Psoas muscle (tissue), 8 donors: ENCODE measurements around the gene EYA4. TPM values are rescaled to one million over a fixed set of nuclear protein-coding genes. Genes with fewer than 3 reads are reported as not detected.

Source experiments
- ATAC-seq, 4 donors: fragments of 200-7000 bp; cut with Tn5 transposase; one replicate each; pipeline ENCODE4 v1.9.1; 2020; ENCODE audit warnings: moderate library complexity in 3 of 4, mild to moderate bottlenecking in 2 of 4
- DNase-seq, 2 donors: peaks; one replicate each; pipeline ENCODE4 v3.0.0-alpha.2; 2020
- H3K27ac ChIP-seq: fragments of 200-600 bp; one replicate; pipeline ENCODE4 v1.8.0; 2022
- H3K27me3 ChIP-seq, 3 donors: fragments of 200-600 bp in 1 of 3; one replicate each; pipeline versions ENCODE4 v1.6.1 to v1.8.0; 2013 to 2022; ENCODE audit warnings: low read length in 2 of 3, mild to moderate bottlenecking in 2 of 3, moderate library complexity in 1 of 3; ENCODE audit not compliant: insufficient read depth in 3 of 3
- H3K36me3 ChIP-seq, 2 donors: fragments of 200-600 bp in 1 of 2; one replicate each; pipeline versions ENCODE4 v1.6.1 to v1.8.0; 2013 to 2022; ENCODE audit warnings: low read depth in 1 of 2, mild to moderate bottlenecking in 1 of 2, moderate library complexity in 1 of 2; ENCODE audit not compliant: insufficient read depth in 1 of 2
- H3K4me1 ChIP-seq: fragments of 200-600 bp; one replicate; pipeline ENCODE4 v1.8.0; 2022
- H3K4me3 ChIP-seq: fragments of 200-600 bp; one replicate; pipeline ENCODE4 v1.8.0; 2022; ENCODE audit warnings: mild to moderate bottlenecking
- H3K9me3 ChIP-seq: fragments of 200-600 bp; one replicate; pipeline ENCODE4 v1.8.0; 2022
- CTCF ChIP-seq: fragments of 200-600 bp; IDR thresholded peaks from one replicate; pipeline ENCODE4 v1.8.0; 2022; ENCODE audit warnings: antibody characterized with exemption
- WGBS, 3 donors: extraction: QIAGEN DNeasy Blood & Tissue Kit; methylation state at CpG; one replicate each; pipeline versions ENCODE4 v1.1.6 to v1.1.7; 2013; 5-methylcytosine and 5-hydroxymethylcytosine counted together
- intact Hi-C, 2 donors: fragments of 100-400 bp; cut with DNase I; formaldehyde crosslinking; loops; one replicate each; pipeline versions ENCODE4 v1.11.0 to v1.14.2; 2022
- polyA plus RNA-seq, 3 donors: library from polyadenylated mRNA; stranded (reverse); fragments of 200-250 nt; gene quantifications; one replicate each; pipeline ENCODE4 v1.2.3, GENCODE V29; 2013
- total RNA-seq, 4 donors: library from RNA; stranded (reverse); fragmentation: NEBNext Ultra II Directional in 2 of 4; extraction: Animal tissue kit (Norgen Biotek cat#: 25700) in 2 of 4; gene quantifications; one replicate each; pipeline versions ENCODE4 v1.2.1 to v1.2.4, GENCODE V29; 2021 to 2023
- donor health status: healthy with polysubstance abuse.
- donor health status: DM: no; HTN: no; CAD: no; lungs with moderate emphysema.
- donor health status: Bipolar disorder and iron deficiency.
- donor health status: healthy.
- donor health status: DM: yes; HTN: yes; CAD: no.
- donor health status: DM: no; HTN: no; CAD: no.
- donor health status: DM: no; HTN: no; CAD: no.
- donor health status: DM: yes; HTN: yes; CAD: no.

EYA4 gene
- total and polyA plus RNA-seq, 7 donors: 5.6 to 48.3 (median 32.8) TPM

GRCh38 chr6:133288662-133289061 lies 47.5 kb downstream of the EYA4 start:
- Histone ChIP-seq H3K9me3 (no peaks in the 10 kb centered on the region), H3K4me1 (peaks cover 54% of the 10 kb centered on the region), H3K27me3 (no peaks in the 10 kb centered on the region), H3K36me3 (no peaks in the 10 kb centered on the region), H3K27ac (no peak overlapping the region), H3K4me3 (no peak overlapping the region)
- DNase-seq (no peak), ATAC-seq (no peak)
- intact Hi-C loops: loop anchor here in 1 of 2 donors (5.0 kb wide), 1 partner anchor 41 kb away; no protein-coding TSS in a partner anchor
- WGBS, 3 donors: 14 to 48% (median 19%) methylated on average over 1 of the region's 1 CpG
- TF ChIP-seq CTCF: no peak

GRCh38 chr6:133289733-133290306 lies 48.7 kb downstream of the EYA4 start:
- Histone ChIP-seq H3K9me3 (no peaks in the 10 kb centered on the region), H3K4me3 (peak overlapping the region; percentile 20), H3K27me3 (no peaks in the 10 kb centered on the region), H3K4me1 (peaks cover 49% of the 10 kb centered on the region), H3K27ac (peak overlapping the region; percentile 65), H3K36me3 (no peaks in the 10 kb centered on the region)
- 58 to 75% (median 61%) methylated on average over 5 of the region's 5 CpGs for WGBS, 3 donors
- DNase-seq: no peak
- intact Hi-C loops: loop anchor here in 1 of 2 donors (5.0 kb wide), 1 partner anchor 43 kb away; no protein-coding TSS in a partner anchor
- no peak for TF ChIP-seq CTCF
- no peak for ATAC-seq

GRCh38 chr6:133290930-133291329 lies 49.8 kb downstream of the EYA4 start:
- WGBS, 3 donors: 14 to 26% (median 25%) methylated on average over 1 of the region's 1 CpG
- Histone ChIP-seq H3K4me3 (peak overlapping the region; percentile 20), H3K36me3 (no peaks in the 10 kb centered on the region), H3K27ac (peak overlapping the region; percentile 65), H3K27me3 (no peaks in the 10 kb centered on the region), H3K4me1 (peaks cover 49% of the 10 kb centered on the region), H3K9me3 (no peaks in the 10 kb centered on the region)
- no peak for TF ChIP-seq CTCF
- intact Hi-C loops: no loop called here
- no peak for DNase-seq
- ATAC-seq: peak in 2 of 4 donors; percentile 40 to 59

- peak overlapping the region; percentile 20 for H3K4me3 ChIP-seq
- no peaks in the 10 kb centered on the region for H3K9me3 ChIP-seq
- DNase-seq: no peak
- no peak for TF ChIP-seq CTCF
- H3K4me1 ChIP-seq: peaks cover 43% of the 10 kb centered on the region
- WGBS, 3 donors: 15 to 36% (median 26%) methylated on average over 1 of the region's 1 CpG
- no peaks in the 10 kb centered on the region for H3K36me3 ChIP-seq
- ATAC-seq: no peak
- H3K27me3 ChIP-seq: no peaks in the 10 kb centered on the region
- intact Hi-C loops: no loop called here
- H3K27ac ChIP-seq: peak overlapping the region; percentile 65
Measured at GRCh38 chr6:133291671-133292070, 50.5 kb downstream of the EYA4 start.

- TF ChIP-seq CTCF: no peak
Measured at GRCh38 chr6:133297657-133298056, 56.5 kb downstream of the EYA4 start.

More at GRCh38 chr6:133297657-133298056, 56.5 kb downstream of the EYA4 start:
- DNase-seq: no peak
- Histone ChIP-seq H3K4me3 (peak overlapping the region; percentile 46), H3K27ac (peak overlapping the region; percentile 82), H3K9me3 (no peaks in the 10 kb centered on the region), H3K4me1 (peaks cover 55% of the 10 kb centered on the region), H3K27me3 (no peaks in the 10 kb centered on the region), H3K36me3 (no peaks in the 10 kb centered on the region)
- intact Hi-C loops: loop anchor here (5.0 kb wide), 3 partner anchors 45 to 50 kb away; no protein-coding TSS in a partner anchor
- ATAC-seq: peak in 3 of 4 donors; percentile 62 to 76 (median 71)
- 18 to 36% (median 36%) methylated on average over 2 of the region's 2 CpGs for WGBS, 3 donors
